AG04450 (cell line): ENCODE measurements around the gene HAUS3. TPM values are rescaled to one million over a fixed set of nuclear protein-coding genes. Genes with fewer than 3 reads are reported as not detected.
"Not testable (repeated sequence)": the region's sequence is repeated elsewhere in the genome, so short reads cannot be mapped to it uniquely, and the experiment has no call there.

Experiments
- CTCF ChIA-PET: fragments of 300-600, 350-600 bp; formaldehyde crosslinking; extraction: SDS; loops from one replicate; lab custom pipeline; 2022; ENCODE audit warnings: antibody characterized with exemption, inconsistent platforms; lab: Charles Lee
- POLR2A ChIA-PET: fragments of 350-600 bp; formaldehyde crosslinking; extraction: SDS; loops from one replicate; lab custom pipeline; 2021; ENCODE audit warnings: antibody characterized with exemption, inconsistent platforms; lab: Yijun Ruan, JAX
- DNase-seq: peaks from one replicate; pipeline ENCODE4 v3.0.0-alpha.2; 2011; ENCODE audit warnings: low read depth, low spot score
- H3K27ac ChIP-seq: one replicate; pipeline ENCODE4 v1.5.1; 2012; ENCODE audit warnings: low read depth, low read length, control low read depth
- H3K27me3 ChIP-seq: one replicate; pipeline ENCODE4 v1.6.0; 2012; ENCODE audit warnings: low read length; ENCODE audit not compliant: control insufficient read depth, insufficient read depth
- H3K4me3 ChIP-seq: 2 replicates; pipeline ENCODE4 v1.5.1; 2011; ENCODE audit warnings: mild to moderate bottlenecking, low read depth, low read length, control low read depth
- H3K9me3 ChIP-seq: 2 replicates; pipeline ENCODE4 v1.5.1; 2012; ENCODE audit warnings: low read length; ENCODE audit not compliant: control insufficient read depth, insufficient read depth
- polyA plus RNA-seq: library from polyadenylated mRNA; depleted of rRNA; stranded (reverse); fragments of >200 nt; gene quantifications from 2 replicates; pipeline ENCODE4 v1.2.3, GENCODE V29; 2011
- TF ChIP-seq, protein P1 (sequence below): IDR thresholded peaks from 2 replicates; pipeline ENCODE4 v1.5.1; 2011; ENCODE audit warnings: low read depth, low read length, control low read depth, inconsistent platforms

HAUS3 gene
- polyA plus RNA-seq, 1 experiment = 6.0 TPM

GRCh38 chr4:2231082-2231481 lies 10.8 kb downstream of the HAUS3 start:
- Histone ChIP-seq H3K27ac (no peak overlapping the region), H3K27me3 (no peaks in the 10 kb centered on the region), H3K4me3 (no peak overlapping the region), H3K9me3 (no peaks in the 10 kb centered on the region)
- TF ChIP-seq, protein P1, sequence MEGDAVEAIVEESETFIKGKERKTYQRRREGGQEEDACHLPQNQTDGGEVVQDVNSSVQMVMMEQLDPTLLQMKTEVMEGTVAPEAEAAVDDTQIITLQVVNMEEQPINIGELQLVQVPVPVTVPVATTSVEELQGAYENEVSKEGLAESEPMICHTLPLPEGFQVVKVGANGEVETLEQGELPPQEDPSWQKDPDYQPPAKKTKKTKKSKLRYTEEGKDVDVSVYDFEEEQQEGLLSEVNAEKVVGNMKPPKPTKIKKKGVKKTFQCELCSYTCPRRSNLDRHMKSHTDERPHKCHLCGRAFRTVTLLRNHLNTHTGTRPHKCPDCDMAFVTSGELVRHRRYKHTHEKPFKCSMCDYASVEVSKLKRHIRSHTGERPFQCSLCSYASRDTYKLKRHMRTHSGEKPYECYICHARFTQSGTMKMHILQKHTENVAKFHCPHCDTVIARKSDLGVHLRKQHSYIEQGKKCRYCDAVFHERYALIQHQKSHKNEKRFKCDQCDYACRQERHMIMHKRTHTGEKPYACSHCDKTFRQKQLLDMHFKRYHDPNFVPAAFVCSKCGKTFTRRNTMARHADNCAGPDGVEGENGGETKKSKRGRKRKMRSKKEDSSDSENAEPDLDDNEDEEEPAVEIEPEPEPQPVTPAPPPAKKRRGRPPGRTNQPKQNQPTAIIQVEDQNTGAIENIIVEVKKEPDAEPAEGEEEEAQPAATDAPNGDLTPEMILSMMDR = no peak
- POLR2A ChIA-PET = no interaction called here
- CTCF ChIA-PET = interaction anchor here (1.1 to 2.3 kb wide), 2 partner anchors 11 to 210 kb away, joined by 3 to 12 read pairs; no protein-coding TSS in a partner anchor
- no peak for DNase-seq

GRCh38 chr4:2226261-2226660 lies 15.7 kb downstream of the HAUS3 start:
- ChIA-PET POLR2A (no interaction called here), CTCF (no interaction called here)
- Histone ChIP-seq H3K27me3 (no peaks in the 10 kb centered on the region), H3K4me3 (no peak overlapping the region), H3K27ac (no peak overlapping the region), H3K9me3 (no peaks in the 10 kb centered on the region)
- no peak for DNase-seq
- TF ChIP-seq, protein P1 = no peak

DNA sequence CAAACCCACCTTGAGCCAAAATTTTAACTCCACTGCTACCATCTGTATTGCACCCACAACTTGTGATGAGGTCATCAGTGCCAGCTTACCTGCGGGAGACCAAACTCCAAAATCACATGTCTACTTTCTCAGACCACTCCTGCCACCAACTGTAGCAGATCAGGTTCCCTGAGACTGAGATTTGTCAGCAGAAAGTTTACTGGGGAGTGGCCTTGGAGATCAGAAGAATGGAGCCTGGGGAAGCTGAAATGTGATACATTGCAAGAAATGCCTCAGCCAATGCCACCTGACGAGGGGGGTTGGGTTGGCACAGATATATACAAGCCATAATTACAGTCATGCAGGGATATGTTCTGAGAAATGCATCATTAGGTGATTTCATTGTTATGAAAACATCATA lies 19.1 kb downstream of the HAUS3 start:
- no peak for DNase-seq
- Histone ChIP-seq H3K4me3 (no peak overlapping the region), H3K27ac (no peak overlapping the region), H3K9me3 (no peaks in the 10 kb centered on the region), H3K27me3 (no peaks in the 10 kb centered on the region)
- ChIA-PET CTCF (no interaction called here), POLR2A (interaction anchor here (0.6 kb wide), 1 partner anchor 179 kb away, joined by 3 read pairs; no protein-coding TSS in a partner anchor)
- TF ChIP-seq, protein P1 = no peak

DNA sequence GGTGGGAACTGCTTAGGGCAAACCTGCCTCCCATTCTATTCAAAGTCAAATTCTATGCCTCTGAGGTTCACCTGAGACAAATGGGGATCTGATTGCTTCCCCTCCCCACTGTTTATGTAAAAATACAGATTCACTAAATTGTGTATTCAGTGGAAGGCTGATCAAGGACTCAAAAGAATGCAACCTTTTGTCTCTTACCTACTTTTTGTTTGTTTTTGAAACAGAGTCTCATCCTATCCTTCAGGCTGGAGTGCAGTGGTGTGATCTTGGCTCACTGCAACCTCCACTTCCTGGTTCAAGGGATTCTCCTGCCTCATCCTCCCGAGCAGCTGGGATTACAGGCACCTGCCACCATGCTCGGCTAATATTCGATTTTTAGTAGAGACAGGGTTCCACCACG lies 20.5 kb downstream of the HAUS3 start:
- POLR2A ChIA-PET, H3K9me3 ChIP-seq, H3K27me3 ChIP-seq, H3K27ac ChIP-seq, DNase-seq, H3K4me3 ChIP-seq: not testable (repeated sequence)
- CTCF ChIA-PET = interaction anchor here (0.6 to 2.9 kb wide), 9 partner anchors 9 to 243 kb away, joined by 3 to 18 read pairs (median 8); no protein-coding TSS in a partner anchor

GRCh38 chr4:2220016-2220630 lies 21.8 kb downstream of the HAUS3 start:
- DNase-seq = peak; percentile 30
- no peaks in the 10 kb centered on the region for H3K9me3 ChIP-seq
- no peak overlapping the region for H3K4me3 ChIP-seq
- TF ChIP-seq, protein P1 = peak; percentile 98
- no peak overlapping the region for H3K27ac ChIP-seq
- CTCF ChIA-PET = interaction anchor here (0.6 to 2.9 kb wide), 33 partner anchors 9 to 775 kb away, joined by 3 to 24 read pairs (median 4); partner anchors contain the start of genes HAUS3 and POLN
- no peaks in the 10 kb centered on the region for H3K27me3 ChIP-seq
- POLR2A ChIA-PET = no interaction called here
